Activated CD8-positive, alpha-beta memory T cell treated with anti-CD3 and anti-CD28 coated beads for 4 hours (primary cell): Measurements from ENCODE around the gene RBM33.
A peak's percentile ranks its signal among the peaks of the same experiment; 100 is the strongest.

Experiments
- DNase-seq, 2 donors: peaks; one replicate each; pipeline ENCODE4 v3.0.0-alpha.2; 2020; ENCODE audit warnings: low read depth in 2 of 2

Gene RBM33

GRCh38 chr7:155629171-155629570, 15.3 kb upstream of the RBM33 start:
- DNase-seq: no peak

- DNase-seq: no peak
Measured at GRCh38 chr7:155631155-155631554, 13.3 kb upstream of the RBM33 start.

- DNase-seq: no peak
Measured at GRCh38 chr7:155635817-155636216, 8.6 kb upstream of the RBM33 start.

GRCh38 chr7:155637155-155637554, 7.3 kb upstream of the RBM33 start:
- DNase-seq: no peak

- DNase-seq: no peak
Measured at GRCh38 chr7:155638366-155638765, 6.1 kb upstream of the RBM33 start.

GRCh38 chr7:155639958-155640520, 4.4 kb upstream of the RBM33 start:
- DNase-seq: no peak

GRCh38 chr7:155640629-155641028, 3.8 kb upstream of the RBM33 start:
- no peak for DNase-seq

- DNase-seq: no peak
Measured at GRCh38 chr7:155643804-155644177, 670 bp upstream of the RBM33 start.

GRCh38 chr7:155644971-155645509, 579 bp downstream of the RBM33 start:
- peak in 1 of 2 donors; percentile 11 for DNase-seq

GRCh38 chr7:155645662-155646061, 1.2 kb downstream of the RBM33 start:
- DNase-seq: no peak

- no peak for DNase-seq
Measured at GRCh38 chr7:155646669-155647068, 2.2 kb downstream of the RBM33 start.

GRCh38 chr7:155647302-155647701, 2.8 kb downstream of the RBM33 start:
- DNase-seq: no peak

GRCh38 chr7:155647734-155648133, 3.3 kb downstream of the RBM33 start:
- no peak for DNase-seq

GRCh38 chr7:155648752-155649339, 4.4 kb downstream of the RBM33 start:
- DNase-seq: no peak

- no peak for DNase-seq
Measured at GRCh38 chr7:155649588-155649987, 5.1 kb downstream of the RBM33 start.

- DNase-seq: no peak
Measured at GRCh38 chr7:155652156-155653114, 8.0 kb downstream of the RBM33 start.

GRCh38 chr7:155653803-155654202, 9.3 kb downstream of the RBM33 start:
- DNase-seq: no peak

GRCh38 chr7:155656891-155657290, 12.4 kb downstream of the RBM33 start:
- no peak for DNase-seq

GRCh38 chr7:155660059-155660757, 15.7 kb downstream of the RBM33 start:
- DNase-seq: no peak

- DNase-seq: no peak
Measured at GRCh38 chr7:155660758-155661093, 16.3 kb downstream of the RBM33 start.

GRCh38 chr7:155662343-155663043, 18.0 kb downstream of the RBM33 start:
- no peak for DNase-seq
